ENCODE measurements around the gene ARL16. TPM values are rescaled to one million over a fixed set of nuclear protein-coding genes. Genes with fewer than 3 reads are reported as not detected.
"Not testable (repeated sequence)": the region's sequence is repeated elsewhere in the genome, so short reads cannot be mapped to it uniquely, and the experiment has no call there.

The ARL16 gene
- total and polyA plus RNA-seq, 2 donors = 19.7 to 47.0 TPM

DNA sequence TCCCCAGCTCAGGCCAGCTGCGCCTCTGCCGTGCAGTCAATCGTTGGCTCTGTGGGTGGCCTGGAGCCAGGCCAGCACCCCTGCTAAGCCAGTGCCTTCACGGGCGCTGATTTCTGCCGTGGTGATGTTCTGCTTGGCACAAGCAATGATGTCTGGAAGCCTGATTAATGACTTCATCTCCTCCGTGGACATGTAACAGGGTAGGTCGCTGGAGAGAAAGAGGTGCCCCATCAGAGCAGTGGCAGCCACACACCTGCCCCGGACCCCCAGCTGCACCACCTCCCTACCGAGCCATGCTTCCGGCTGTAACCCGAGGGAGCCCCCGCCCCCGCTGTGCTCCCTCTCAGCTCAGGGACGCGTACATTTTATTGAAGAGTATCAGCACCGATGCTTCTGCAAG, 1.9 kb downstream of the ARL16 start:
- no peak for DNase-seq (ENCODE audit: extremely low spot score)
- Histone ChIP-seq H3K4me1 (ENCODE audit: insufficient read depth) (no peaks in the 10 kb centered on the region), H3K27ac (ENCODE audit: low read depth) (no peak overlapping the region), H3K4me3 (ENCODE audit: low read depth, low read length) (no peak overlapping the region), H3K36me3 (ENCODE audit: insufficient read depth) (peaks cover 5% of the 10 kb centered on the region)
- 70% methylated on average over 17 of the region's 17 CpGs for WGBS

- 86% methylated on average over 11 of the region's 11 CpGs for WGBS
- Histone ChIP-seq H3K36me3 (ENCODE audit: insufficient read depth) (peaks cover 2% of the 10 kb centered on the region), H3K4me1 (ENCODE audit: insufficient read depth) (no peaks in the 10 kb centered on the region), H3K4me3 (ENCODE audit: low read depth, low read length) (no peak overlapping the region), H3K27ac (ENCODE audit: low read depth) (no peak overlapping the region)
- DNase-seq (ENCODE audit: extremely low spot score) = no peak
These were observed 3.4 kb downstream of the ARL16 start for GRCh38 chr17:81680150-81680549.

GRCh38 chr17:81676906-81677305, 6.7 kb downstream of the ARL16 start:
- WGBS = 90% methylated on average over 17 of the region's 17 CpGs
- Histone ChIP-seq H3K4me3 (ENCODE audit: low read depth, low read length) (no peak overlapping the region), H3K36me3 (ENCODE audit: insufficient read depth) (peaks cover 5% of the 10 kb centered on the region), H3K4me1 (ENCODE audit: insufficient read depth) (no peaks in the 10 kb centered on the region), H3K27ac (ENCODE audit: low read depth) (no peak overlapping the region)
- no peak for DNase-seq (ENCODE audit: extremely low spot score)

DNA sequence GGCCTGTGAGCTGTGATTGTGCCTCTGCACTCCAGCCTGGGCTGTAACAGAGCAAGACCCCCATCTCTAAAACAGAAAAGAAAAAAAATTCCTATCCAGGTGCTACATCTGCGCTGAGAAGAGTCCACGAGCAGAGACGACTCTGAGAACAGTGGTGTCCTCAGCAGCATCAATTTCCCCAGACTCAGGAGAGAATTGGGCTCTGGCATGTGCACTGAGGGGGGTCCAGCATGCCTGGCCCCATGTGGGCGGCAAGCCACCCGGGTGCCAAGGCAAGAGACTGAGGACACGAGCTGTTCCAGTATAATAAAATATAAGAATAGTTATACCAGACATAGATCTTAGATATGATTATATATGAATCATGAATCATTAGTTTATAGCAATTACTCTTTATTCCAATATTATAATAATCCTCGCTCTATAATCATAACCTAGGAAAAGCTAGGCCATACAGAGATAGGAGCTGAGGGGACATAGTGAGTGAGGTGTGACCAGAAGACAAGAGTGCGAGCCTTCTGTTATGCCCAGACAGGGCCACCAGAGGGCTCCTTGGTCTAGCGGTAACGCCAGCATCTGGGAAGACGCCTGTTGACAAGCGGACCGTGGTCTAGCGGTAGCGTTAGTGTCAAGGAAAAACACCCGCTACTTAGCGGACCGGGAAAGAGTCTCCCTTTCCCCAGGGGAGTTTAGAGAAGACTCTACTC, 7.9 kb downstream of the ARL16 start:
- not testable (repeated sequence) for H3K36me3 ChIP-seq (ENCODE audit: insufficient read depth); H3K27ac ChIP-seq (ENCODE audit: low read depth); H3K4me1 ChIP-seq (ENCODE audit: insufficient read depth); H3K4me3 ChIP-seq (ENCODE audit: low read depth, low read length); DNase-seq (ENCODE audit: extremely low spot score)
- WGBS = 42% methylated on average over 18 of the region's 18 CpGs

DNA sequence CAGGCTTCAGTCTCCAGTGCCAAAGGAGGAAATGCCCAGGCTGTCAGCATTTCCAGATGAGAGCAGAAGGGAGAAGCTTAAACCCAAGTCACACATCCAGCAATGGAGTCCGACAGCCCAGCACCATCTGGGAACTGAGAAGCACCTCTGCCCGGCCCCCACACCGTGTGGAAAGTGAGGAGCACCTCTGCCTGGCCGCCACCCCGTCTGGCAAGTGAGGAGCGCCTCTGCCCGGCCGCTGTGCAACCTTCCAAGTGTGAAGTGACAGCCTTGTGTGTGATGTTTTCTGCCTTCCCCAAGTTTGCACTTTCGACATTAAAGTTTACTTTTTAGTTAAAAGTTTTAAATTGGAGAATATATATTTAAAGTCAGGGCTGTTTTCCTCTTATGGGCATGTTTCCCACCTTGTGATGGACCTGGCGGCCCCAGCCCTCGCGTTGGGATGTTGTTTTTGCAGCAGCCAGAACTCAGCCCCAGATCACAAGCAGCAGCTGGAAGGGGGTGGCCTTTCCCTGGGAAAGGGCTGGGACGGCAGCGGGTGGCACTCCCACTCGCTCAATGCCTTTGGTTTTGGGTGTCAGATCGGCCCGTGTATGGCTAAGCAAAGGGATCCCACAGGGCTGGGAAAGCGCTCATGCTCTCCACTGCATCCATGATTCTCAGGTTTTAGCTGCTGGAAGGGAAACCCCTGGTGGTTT, 9.9 kb downstream of the ARL16 start:
- WGBS = 84% methylated on average over 18 of the region's 18 CpGs
- no peaks in the 10 kb centered on the region for H3K4me1 ChIP-seq (ENCODE audit: insufficient read depth)
- no peak overlapping the region for H3K4me3 ChIP-seq (ENCODE audit: low read depth, low read length)
- DNase-seq (ENCODE audit: extremely low spot score) = no peak
- H3K36me3 ChIP-seq (ENCODE audit: insufficient read depth) = peaks cover 2% of the 10 kb centered on the region
- H3K27ac ChIP-seq (ENCODE audit: low read depth) = no peak overlapping the region

DNA sequence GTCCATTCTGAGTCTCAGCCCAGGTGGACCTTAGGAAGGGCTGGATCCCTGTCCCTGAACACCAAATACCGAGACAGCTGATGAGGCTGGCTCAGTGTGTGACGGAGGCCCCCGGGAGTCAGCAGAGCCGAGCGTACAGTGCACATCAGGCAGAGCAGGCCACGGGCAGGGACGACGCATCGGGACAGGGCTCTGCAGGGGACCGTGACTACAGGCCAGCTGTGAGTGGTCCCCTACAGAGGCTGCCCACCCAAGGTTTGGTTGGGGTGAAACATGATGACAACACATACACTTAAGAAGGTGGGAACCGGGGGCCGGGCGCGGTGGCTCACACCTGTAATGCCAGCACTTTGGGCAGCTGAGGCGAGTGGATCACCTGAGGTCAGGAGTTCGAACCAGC, 10.6 kb downstream of the ARL16 start:
- WGBS = 91% methylated on average over 16 of the region's 16 CpGs
- DNase-seq (ENCODE audit: extremely low spot score) = no peak
- Histone ChIP-seq H3K4me3 (ENCODE audit: low read depth, low read length) (no peak overlapping the region), H3K36me3 (ENCODE audit: insufficient read depth) (peaks cover 2% of the 10 kb centered on the region), H3K4me1 (ENCODE audit: insufficient read depth) (no peaks in the 10 kb centered on the region), H3K27ac (ENCODE audit: low read depth) (no peak overlapping the region)

DNA sequence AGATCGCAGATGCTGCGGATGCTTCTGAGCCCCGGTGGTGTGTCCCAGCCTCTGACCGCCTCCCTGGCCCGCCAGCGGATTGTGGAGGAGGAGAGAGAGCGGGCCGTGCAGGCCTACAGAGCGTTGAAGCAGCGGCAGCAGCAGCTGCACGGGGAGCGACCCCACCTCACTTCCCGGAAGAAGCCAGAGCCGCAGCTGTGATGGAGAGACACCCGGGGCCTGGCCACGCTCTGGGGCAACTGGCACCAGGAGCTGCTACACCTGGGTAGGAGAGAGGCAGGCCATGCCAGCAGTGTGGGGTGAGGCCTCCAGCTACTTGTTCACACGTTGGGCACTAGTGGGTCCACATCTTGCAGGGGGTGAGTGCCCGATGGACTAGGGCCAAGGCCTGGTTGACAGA, 11.1 kb downstream of the ARL16 start:
- peaks cover 2% of the 10 kb centered on the region for H3K36me3 ChIP-seq (ENCODE audit: insufficient read depth)
- 85% methylated on average over 18 of the region's 18 CpGs for WGBS

GRCh38 chr17:81667754-81668153, 15.8 kb downstream of the ARL16 start:
- DNase-seq (ENCODE audit: extremely low spot score) = no peak
- H3K36me3 ChIP-seq (ENCODE audit: insufficient read depth) = peaks cover 2% of the 10 kb centered on the region
- H3K27ac ChIP-seq (ENCODE audit: low read depth) = no peak overlapping the region
- WGBS = 85% methylated on average over 18 of the region's 18 CpGs
- H3K4me3 ChIP-seq (ENCODE audit: low read depth, low read length) = no peak overlapping the region
- H3K4me1 ChIP-seq (ENCODE audit: insufficient read depth) = peaks cover 2% of the 10 kb centered on the region

More for the DNA sequence above, 11.1 kb downstream of the ARL16 start:
- no peak for DNase-seq (ENCODE audit: extremely low spot score)
- H3K27ac ChIP-seq (ENCODE audit: low read depth) = no peak overlapping the region
- H3K4me3 ChIP-seq (ENCODE audit: low read depth, low read length) = no peak overlapping the region
- H3K4me1 ChIP-seq (ENCODE audit: insufficient read depth) = peaks cover 2% of the 10 kb centered on the region

GRCh38 chr17:81666342-81667191, 17.0 kb downstream of the ARL16 start, which contains the start of the genes CCDC137 and OXLD1:
TSS of gene CCDC137 (plus strand) at chr17:81666737. CDS start at chr17:81666767, 30 bp downstream.
TSS of gene OXLD1 (minus strand) at chr17:81666605. CDS start at chr17:81666577, 28 bp downstream.
- Histone ChIP-seq H3K27ac (ENCODE audit: low read depth) (peak within 1 kb of the TSS; percentile 71), H3K36me3 (ENCODE audit: insufficient read depth) (no peaks in the 10 kb centered on the region), H3K4me1 (ENCODE audit: insufficient read depth) (peaks cover 2% of the 10 kb centered on the region), H3K4me3 (ENCODE audit: low read depth, low read length) (peak within 1 kb of the TSS; percentile 81)
- DNase-seq (ENCODE audit: extremely low spot score) = peak; percentile 82
- under 1% methylated on average over 96 of the region's 96 CpGs for WGBS

DNA sequence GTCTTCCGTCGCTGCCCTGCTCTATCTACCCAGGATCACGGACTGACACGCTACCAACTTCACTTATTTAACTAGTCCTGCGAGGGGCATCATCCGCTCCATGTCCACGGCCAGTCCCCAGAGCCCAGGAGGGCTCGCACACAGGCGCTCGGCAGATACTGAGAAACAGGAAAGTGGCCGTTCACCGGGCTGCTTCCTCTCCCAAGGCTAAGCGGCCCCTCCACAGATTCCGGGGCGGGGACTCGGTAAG, 17.6 kb downstream of the ARL16 start:
- H3K36me3 ChIP-seq (ENCODE audit: insufficient read depth) = no peaks in the 10 kb centered on the region
- H3K27ac ChIP-seq (ENCODE audit: low read depth) = peak overlapping the region; percentile 71
- H3K4me3 ChIP-seq (ENCODE audit: low read depth, low read length) = peak overlapping the region; percentile 81
- under 1% methylated on average over 16 of the region's 16 CpGs for WGBS
- DNase-seq (ENCODE audit: extremely low spot score) = no peak
- H3K4me1 ChIP-seq (ENCODE audit: insufficient read depth) = peaks cover 2% of the 10 kb centered on the region

DNA sequence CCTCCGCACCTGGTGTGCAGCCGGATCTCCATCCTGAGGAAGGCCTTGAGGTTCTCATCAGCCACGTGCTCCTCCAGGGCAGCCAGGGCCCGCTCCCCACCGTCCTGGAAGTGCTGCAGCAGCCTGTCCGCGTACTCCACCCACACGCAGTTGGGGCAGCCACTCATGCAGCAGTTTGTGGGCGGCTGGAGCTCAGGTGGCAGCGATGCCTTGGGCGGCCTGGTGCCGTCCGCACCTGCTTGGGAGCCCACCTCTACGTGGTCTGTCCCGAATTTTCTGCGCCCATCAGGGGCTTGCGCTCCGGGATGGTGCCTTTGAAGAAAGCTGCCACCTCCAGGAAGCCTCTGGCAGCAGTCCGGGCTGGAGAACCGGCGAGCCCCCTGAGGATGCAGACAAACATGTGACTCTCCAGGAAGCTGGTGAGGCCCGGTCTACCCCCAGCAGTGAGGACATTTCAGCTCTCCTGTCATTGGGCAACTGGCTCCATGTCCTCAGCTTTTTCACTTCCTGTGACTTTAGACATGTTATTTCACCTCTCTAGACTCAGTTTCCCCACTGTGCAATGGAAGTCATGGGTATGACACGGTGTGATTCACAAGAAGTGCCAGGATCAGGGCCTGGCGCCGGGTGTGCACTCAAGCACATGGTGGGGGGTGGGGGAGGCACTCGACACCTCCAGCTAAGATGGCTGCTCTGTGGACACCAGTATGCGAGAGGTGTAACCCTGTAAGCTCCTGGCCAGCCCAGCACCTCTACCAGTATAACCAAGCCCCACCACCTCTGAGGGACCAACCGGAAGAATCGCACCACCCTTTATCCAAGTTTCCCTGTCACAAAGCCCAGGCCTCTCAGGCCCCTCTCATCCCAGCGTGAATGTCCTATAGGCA, 18.1 kb downstream of the ARL16 start:
- Histone ChIP-seq H3K4me3 (ENCODE audit: low read depth, low read length) (peak overlapping the region; percentile 81), H3K4me1 (ENCODE audit: insufficient read depth) (peaks cover 2% of the 10 kb centered on the region), H3K27ac (ENCODE audit: low read depth) (no peak overlapping the region), H3K36me3 (ENCODE audit: insufficient read depth) (no peaks in the 10 kb centered on the region)
- WGBS = 61% methylated on average over 30 of the region's 30 CpGs
- no peak for DNase-seq (ENCODE audit: extremely low spot score)

- WGBS = 88% methylated on average over 7 of the region's 7 CpGs
- H3K36me3 ChIP-seq (ENCODE audit: insufficient read depth) = no peaks in the 10 kb centered on the region
These were observed 19.5 kb downstream of the ARL16 start for GRCh38 chr17:81664051-81664470.

GRCh38 chr17:81662002-81662401, 21.6 kb downstream of the ARL16 start:
- DNase-seq (ENCODE audit: extremely low spot score) = no peak
- WGBS = 91% methylated on average over 4 of the region's 4 CpGs
- H3K4me1 ChIP-seq (ENCODE audit: insufficient read depth) = no peaks in the 10 kb centered on the region
- no peak overlapping the region for H3K4me3 ChIP-seq (ENCODE audit: low read depth, low read length)
- H3K36me3 ChIP-seq (ENCODE audit: insufficient read depth) = no peaks in the 10 kb centered on the region
- H3K27ac ChIP-seq (ENCODE audit: low read depth) = no peak overlapping the region

More at GRCh38 chr17:81664051-81664470, 19.5 kb downstream of the ARL16 start:
- Histone ChIP-seq H3K4me3 (ENCODE audit: low read depth, low read length) (no peak overlapping the region), H3K4me1 (ENCODE audit: insufficient read depth) (peaks cover 2% of the 10 kb centered on the region), H3K27ac (ENCODE audit: low read depth) (no peak overlapping the region)
- no peak for DNase-seq (ENCODE audit: extremely low spot score)

Measured in urinary bladder (tissue), 4 donors.